Stimulated activated CD4-positive, alpha-beta T cell treated with anti-CD3 and anti-CD28 coated beads, Interleukin-1b, Interleukin-23, amount 100 ng/mL, for 4 hours (primary cell): ENCODE data around the gene SMG1.
"Not testable (repeated sequence)": the region's sequence is repeated elsewhere in the genome, so short reads cannot be mapped to it uniquely, and the experiment has no call there.

Source experiments
- DNase-seq, 2 donors: peaks; one replicate each; pipeline ENCODE4 v3.0.0-alpha.2; 2020; ENCODE audit warnings: low read depth in 2 of 2

SMG1 gene

GRCh38 chr16:18933501-18933900 is 7.3 kb upstream of the SMG1 start:
- DNase-seq = no peak

DNA sequence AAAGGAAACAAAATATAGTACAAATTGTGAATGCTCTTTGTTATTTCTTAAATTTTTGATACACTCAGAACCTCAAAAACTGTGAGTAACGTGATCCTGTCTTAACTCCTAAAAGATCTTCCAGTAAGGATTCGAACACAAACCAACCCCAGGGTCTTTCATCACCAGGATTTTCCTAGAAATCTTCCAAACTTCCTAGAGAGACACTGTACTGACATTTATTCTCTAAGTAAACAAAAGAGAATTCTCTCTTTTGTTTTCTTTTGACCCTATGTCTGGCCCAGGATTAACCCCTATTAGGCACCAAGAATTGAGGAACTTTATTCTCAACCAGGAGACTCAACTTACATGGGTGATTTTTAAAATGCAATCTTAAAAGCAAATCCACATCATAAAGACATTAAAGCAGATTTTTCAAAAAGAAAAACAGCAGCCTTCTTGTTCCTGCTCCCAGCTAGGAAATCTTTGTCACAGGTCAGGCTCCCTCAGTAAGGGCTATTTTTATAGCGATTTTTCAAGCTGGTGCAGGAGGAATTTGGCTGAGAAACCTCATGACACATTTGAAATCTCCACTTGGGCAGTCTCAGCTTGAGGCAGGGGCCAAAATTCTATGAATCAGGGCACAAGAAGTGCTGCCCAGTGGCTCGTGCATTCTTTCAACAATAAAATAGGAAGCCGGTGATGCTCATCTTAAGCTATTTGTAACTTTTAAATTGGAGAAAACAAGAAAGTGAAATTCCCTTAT is 6.2 kb upstream of the SMG1 start:
- no peak for DNase-seq

GRCh38 chr16:18931756-18932155 is 5.5 kb upstream of the SMG1 start:
- no peak for DNase-seq

GRCh38 chr16:18930095-18930494 is 3.9 kb upstream of the SMG1 start:
- DNase-seq = not testable (repeated sequence)

- DNase-seq = not testable (repeated sequence)
These were observed 1.9 kb upstream of the SMG1 start for GRCh38 chr16:18928073-18928472.

GRCh38 chr16:18925215-18925985 is 808 bp downstream of the SMG1 start:
- DNase-seq = peak; percentile 34 to 50

DNA sequence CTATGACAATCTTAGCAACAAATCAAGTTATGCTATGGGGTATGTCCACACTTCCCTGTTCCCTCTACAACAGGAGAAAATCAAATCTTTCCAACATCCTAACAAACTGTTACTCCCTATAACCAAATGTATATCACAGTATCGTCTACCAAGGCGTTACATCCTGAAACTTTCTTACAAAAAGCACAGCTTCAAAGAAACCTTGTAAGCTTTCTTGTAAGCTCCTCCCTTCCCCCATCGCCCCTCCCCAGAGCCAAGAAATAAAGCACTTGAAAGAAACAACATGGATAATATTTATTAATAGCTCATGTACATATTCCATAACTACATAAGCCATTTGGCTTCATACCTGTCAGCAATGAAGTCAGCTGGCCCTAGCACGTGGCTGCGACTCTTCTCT is 2.3 kb downstream of the SMG1 start:
- not testable (repeated sequence) for DNase-seq

GRCh38 chr16:18923124-18923523 is 3.1 kb downstream of the SMG1 start:
- DNase-seq = not testable (repeated sequence)

DNA sequence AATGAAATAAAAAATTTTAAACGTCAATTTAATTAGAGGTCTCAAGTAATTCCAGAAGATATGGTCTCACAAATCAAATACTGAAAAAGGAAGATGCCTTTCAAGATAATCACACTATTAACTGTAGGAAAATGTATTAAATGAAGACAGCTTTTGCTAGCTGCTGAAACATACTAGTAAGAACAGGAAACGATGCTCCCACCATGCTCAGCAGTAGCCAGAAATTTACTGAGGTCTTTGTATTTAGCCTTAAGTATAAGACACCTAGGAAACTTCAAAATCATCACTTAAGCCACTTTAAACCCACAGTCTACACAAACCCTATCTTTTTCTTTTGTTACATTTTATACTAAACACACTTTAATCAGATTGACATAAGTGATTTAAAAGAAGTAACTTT is 16.6 kb downstream of the SMG1 start:
- DNase-seq = not testable (repeated sequence)

GRCh38 chr16:18908716-18909115 is 17.5 kb downstream of the SMG1 start:
- not testable (repeated sequence) for DNase-seq

DNA sequence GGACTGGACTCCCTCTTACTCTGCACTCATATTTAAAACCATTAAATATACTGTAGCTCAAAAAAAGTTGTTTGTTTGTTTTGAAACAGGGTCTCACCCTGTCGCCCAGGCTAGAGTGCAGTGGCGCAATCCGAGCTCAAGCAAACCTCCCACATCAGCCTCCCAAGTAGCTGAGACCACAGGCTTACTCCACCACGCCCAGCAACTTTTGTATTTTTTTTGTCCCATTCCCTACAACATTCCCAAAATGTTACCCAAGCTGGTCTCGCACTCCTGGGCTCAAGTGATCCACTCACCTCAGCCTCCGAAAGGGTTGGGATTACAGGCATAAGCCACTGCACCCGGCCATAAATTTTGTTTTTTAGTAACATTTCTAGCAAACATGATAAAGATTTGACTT is 23.4 kb downstream of the SMG1 start:
- DNase-seq = not testable (repeated sequence)

DNA sequence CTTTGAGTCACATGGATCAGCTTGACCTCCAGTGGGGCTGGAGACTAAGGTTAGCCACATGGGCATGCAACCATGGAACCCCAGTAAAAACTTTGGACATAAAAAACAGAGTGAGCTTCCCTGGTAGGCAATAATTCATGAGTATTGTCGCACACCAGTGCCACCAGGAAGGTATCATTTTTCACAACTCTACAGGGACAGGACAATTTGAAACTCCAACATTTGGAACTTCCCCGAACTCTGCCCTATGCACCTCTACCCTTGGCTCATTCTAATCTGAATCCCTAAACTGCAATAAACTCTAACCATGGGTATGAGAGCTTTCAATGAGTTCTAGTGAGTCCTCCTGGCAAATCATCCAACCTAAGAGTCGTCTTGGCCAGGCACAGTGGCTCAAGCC is 24.2 kb downstream of the SMG1 start:
- DNase-seq = not testable (repeated sequence)

DNA sequence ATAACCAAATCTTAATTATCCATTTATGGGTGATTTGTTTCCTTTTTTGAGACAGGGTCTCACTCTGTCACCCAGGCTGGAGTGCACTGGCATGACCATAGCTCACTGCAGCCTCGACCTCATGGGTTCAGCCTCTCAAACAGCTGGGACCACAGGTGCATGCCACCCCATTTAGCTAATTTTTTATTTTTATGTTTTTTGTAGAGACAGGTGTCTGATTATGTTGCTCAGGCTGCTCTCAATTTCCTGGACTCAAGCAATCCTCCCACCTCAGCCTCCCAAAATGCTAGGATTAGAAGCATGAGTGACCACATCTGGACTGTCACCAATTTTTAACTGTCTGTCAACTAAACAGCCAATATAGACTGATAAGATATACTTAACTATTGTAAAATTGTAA is 25.0 kb downstream of the SMG1 start:
- DNase-seq = not testable (repeated sequence)

DNA sequence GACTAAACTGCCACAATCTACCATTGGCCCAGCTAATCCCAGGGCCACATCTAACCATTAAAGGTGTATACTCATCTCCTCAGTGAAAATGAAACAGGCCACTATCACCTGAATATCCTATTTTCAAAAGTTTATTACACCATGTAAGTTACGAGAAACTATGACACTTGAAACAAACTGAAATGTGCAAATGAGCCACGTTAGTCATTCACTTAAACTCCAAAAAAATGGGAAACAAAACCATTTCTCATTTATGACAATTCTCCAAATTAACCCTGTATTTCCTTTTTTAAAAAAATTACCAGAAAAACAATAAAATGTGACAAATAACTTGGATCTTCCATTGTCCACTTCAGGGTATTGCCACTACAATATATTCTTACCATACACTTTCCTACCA is 41.8 kb downstream of the SMG1 start:
- not testable (repeated sequence) for DNase-seq

DNA sequence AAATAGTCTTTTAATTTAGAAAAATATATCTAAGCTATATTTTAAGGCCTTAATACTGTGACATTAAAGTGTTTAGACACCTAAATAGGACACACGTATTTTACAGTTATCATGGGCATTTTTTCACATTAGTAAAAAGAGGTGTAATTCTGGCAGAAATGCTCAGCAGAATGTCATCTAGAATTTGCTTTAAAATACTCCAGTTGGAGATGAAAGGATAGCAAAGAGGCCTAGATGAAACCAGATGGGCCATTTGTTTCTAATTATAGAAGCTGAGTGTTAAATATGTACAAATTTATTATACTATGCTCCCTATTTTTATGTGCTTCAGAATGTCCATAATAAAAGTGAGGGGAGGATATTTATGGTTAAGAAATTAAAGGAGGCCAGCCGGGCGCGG is 48.5 kb downstream of the SMG1 start:
- not testable (repeated sequence) for DNase-seq

- not testable (repeated sequence) for DNase-seq
These were observed 48.9 kb downstream of the SMG1 start for GRCh38 chr16:18877259-18877658.

DNA sequence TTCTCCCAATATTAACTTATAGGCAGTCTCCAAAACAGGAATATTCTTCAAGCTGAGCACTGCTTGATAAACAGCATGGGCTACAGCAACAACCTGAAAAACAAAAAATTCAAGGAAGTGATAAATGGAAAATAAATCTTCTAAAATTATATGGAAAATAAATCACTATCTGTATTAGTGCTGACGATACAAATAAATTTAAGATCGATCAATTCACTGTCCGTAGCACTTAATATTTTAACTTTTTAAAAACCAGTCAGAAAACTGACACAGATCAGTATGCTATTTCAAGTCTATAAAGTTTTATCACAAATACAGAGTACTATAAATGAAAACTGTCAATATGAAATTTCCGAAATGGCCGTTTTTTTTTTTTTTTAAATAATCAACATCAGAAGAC is 49.9 kb downstream of the SMG1 start:
- DNase-seq = not testable (repeated sequence)

- not testable (repeated sequence) for DNase-seq
These were observed 57.0 kb downstream of the SMG1 start for GRCh38 chr16:18869043-18869771.

DNA sequence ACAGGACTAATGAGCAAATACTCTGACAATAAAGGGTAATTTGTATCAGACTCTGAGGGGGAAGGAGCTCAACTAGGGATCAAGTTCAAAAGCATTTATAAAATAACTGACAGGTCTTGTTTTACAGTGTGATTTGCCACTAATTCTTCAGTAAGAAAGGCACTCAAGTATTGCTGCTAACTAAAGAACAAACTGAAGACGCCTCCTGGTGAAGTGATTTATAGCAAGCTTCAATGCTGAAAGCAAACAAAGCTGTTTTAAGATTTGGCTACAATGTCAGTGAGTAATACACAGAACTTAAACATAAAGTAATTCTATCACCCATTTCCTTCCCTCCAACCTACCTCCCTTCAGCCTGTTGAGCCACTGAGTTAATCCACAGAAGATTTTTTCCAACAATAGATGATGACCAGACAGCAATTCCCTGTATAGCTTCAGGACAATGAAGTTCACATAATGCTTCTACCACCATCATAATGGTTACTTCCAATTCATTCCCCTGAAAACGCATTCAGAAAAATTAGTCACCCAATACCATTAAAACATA is 59.9 kb downstream of the SMG1 start:
- not testable (repeated sequence) for DNase-seq

- not testable (repeated sequence) for DNase-seq
These were observed 63.3 kb downstream of the SMG1 start for GRCh38 chr16:18862891-18863290.

DNA sequence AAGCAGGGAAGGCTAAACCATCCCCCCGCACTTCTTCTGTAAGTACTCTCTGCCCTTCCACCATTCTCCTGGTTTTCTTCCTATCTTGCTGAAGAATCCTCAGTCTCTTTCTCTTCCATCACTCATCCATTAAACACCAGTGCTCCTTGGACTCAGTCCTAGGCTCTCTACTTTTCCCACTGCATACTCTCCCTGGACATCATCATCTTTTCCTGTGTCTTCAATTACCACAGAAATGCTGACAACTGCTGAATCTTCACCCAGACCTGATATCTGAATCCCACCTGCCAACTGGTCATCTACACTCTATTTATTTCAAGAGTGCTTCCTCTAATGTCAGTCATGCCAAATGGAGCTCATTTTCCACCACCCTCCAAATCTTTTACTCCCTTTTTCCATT is 71.0 kb downstream of the SMG1 start:
- no peak for DNase-seq

DNA sequence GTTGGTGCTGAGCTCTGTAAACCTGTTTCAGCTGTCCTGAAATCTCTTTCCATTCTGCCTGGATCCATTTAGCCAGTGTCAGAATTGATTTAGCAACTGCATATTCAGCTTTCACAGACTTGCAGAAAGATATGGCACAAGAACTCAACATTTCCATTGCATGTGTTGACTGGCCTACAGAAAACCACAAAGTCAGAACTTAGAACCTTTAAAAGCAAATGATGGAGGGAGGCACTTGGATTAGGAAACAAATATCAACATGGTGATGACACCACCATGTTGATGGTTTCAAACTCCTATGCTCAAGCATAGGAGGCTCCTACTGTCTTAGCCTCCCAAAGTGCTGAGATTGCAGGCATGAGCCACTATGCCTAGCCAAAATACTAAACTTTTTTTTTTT is 72.5 kb downstream of the SMG1 start:
- DNase-seq = no peak
